ENCODE data around the gene ASB15.

ASB15 gene

GRCh38 chr7:123677061-123677715, 75.6 kb downstream of the ASB15 start:
- TF ChIP-seq CTCF (conservative IDR thresholded peaks at IDR 0.05; ENCODE audit: low read depth, low read length), result no peak
- no peak overlapping the region for H3K4me3 ChIP-seq (ENCODE audit: low read depth, low read length)
- DNase-seq (ENCODE audit: low read depth), result no peak

GRCh38 chr7:123679614-123680013, 78.0 kb downstream of the ASB15 start:
- no peak for DNase-seq (ENCODE audit: low read depth)
- no peak overlapping the region for H3K4me3 ChIP-seq (ENCODE audit: low read depth, low read length)
- TF ChIP-seq CTCF (conservative IDR thresholded peaks at IDR 0.05; ENCODE audit: low read depth, low read length), result no peak

- no peak overlapping the region for H3K4me3 ChIP-seq (ENCODE audit: low read depth, low read length)
- TF ChIP-seq CTCF (conservative IDR thresholded peaks at IDR 0.05; ENCODE audit: low read depth, low read length), result no peak
- DNase-seq (ENCODE audit: low read depth), result no peak
Measured at GRCh38 chr7:123680580-123680979, 79.0 kb downstream of the ASB15 start.

GRCh38 chr7:123681561-123681960, 79.9 kb downstream of the ASB15 start:
- no peak for TF ChIP-seq CTCF (conservative IDR thresholded peaks at IDR 0.05; ENCODE audit: low read depth, low read length)
- H3K4me3 ChIP-seq (ENCODE audit: low read depth, low read length), result no peak overlapping the region
- DNase-seq (ENCODE audit: low read depth), result peak; percentile 53

GRCh38 chr7:123682690-123683089, 81.1 kb downstream of the ASB15 start:
- TF ChIP-seq CTCF (conservative IDR thresholded peaks at IDR 0.05; ENCODE audit: low read depth, low read length), result peak; percentile 65
- DNase-seq (ENCODE audit: low read depth), result peak; percentile 88
- no peak overlapping the region for H3K4me3 ChIP-seq (ENCODE audit: low read depth, low read length)

- H3K4me3 ChIP-seq (ENCODE audit: low read depth, low read length), result no peak overlapping the region
- TF ChIP-seq CTCF (conservative IDR thresholded peaks at IDR 0.05; ENCODE audit: low read depth, low read length), result no peak
- no peak for DNase-seq (ENCODE audit: low read depth)
Measured at GRCh38 chr7:123687161-123687560, 85.5 kb downstream of the ASB15 start.

GRCh38 chr7:123687727-123688126, 86.1 kb downstream of the ASB15 start:
- DNase-seq (ENCODE audit: low read depth), result no peak
- TF ChIP-seq CTCF (conservative IDR thresholded peaks at IDR 0.05; ENCODE audit: low read depth, low read length), result no peak
- no peak overlapping the region for H3K4me3 ChIP-seq (ENCODE audit: low read depth, low read length)
